ENCODE data around the gene IGSF11. TPM values are rescaled to one million over a fixed set of nuclear protein-coding genes. Genes with fewer than 3 reads are reported as not detected.

IGSF11 gene
- total RNA-seq, 4 donors from 2014 or later: 4.7 to 11.5 (median 8.6) TPM

GRCh38 chr3:118981494-118982134 lies 53.0 kb downstream of the IGSF11 start:
- intact Hi-C loops (cut with DNase I; ENCODE audit: low total_unique reads): no loop called here

GRCh38 chr3:118980832-118981231 lies 53.8 kb downstream of the IGSF11 start:
- TF ChIP-seq POLR2A (IDR thresholded peaks at IDR 0.05) (no peak), CTCF (IDR thresholded peaks at IDR 0.05 in 4 of 5, conservative IDR thresholded peaks at IDR 0.05 in 1 of 5) (no peak)
- no peak for DNase-seq
- no peak overlapping the region for H3K4me3 ChIP-seq
- intact Hi-C loops (cut with DNase I; ENCODE audit: low total_unique reads) (no loop called here), in situ Hi-C loops (cut with MboI; ENCODE audit: low sequenced_read_pairs in 4 of 4) (no loop called here)
- H3K36me3 ChIP-seq: no peaks in the 10 kb centered on the region
- no peak for ATAC-seq
- H3K4me1 ChIP-seq: peaks cover 3 to 14% of the 10 kb centered on the region in 2 donors
- no peaks in the 10 kb centered on the region for H3K27me3 ChIP-seq
- H3K9me3 ChIP-seq: no peaks in the 10 kb centered on the region
- no peak overlapping the region for H3K27ac ChIP-seq

More at GRCh38 chr3:118981494-118982134, 53.0 kb downstream of the IGSF11 start:
- Histone ChIP-seq H3K4me3 (no peak overlapping the region), H3K27ac (no peak overlapping the region), H3K9me3 (no peaks in the 10 kb centered on the region), H3K4me1 (peaks cover 9 to 21% of the 10 kb centered on the region in 2 donors), H3K36me3 (no peaks in the 10 kb centered on the region), H3K27me3 (no peaks in the 10 kb centered on the region)
- DNase-seq (no peak), ATAC-seq (no peak)
- TF ChIP-seq CTCF (IDR thresholded peaks at IDR 0.05 in 4 of 5, conservative IDR thresholded peaks at IDR 0.05 in 1 of 5) (no peak), POLR2A (IDR thresholded peaks at IDR 0.05) (no peak)
- in situ Hi-C loops (cut with MboI; ENCODE audit: low sequenced_read_pairs in 4 of 4): no loop called here

GRCh38 chr3:118978393-118978758 lies 56.3 kb downstream of the IGSF11 start:
- TF ChIP-seq POLR2A (IDR thresholded peaks at IDR 0.05): no peak
- no peak for TF ChIP-seq CTCF (IDR thresholded peaks at IDR 0.05 in 4 of 5, conservative IDR thresholded peaks at IDR 0.05 in 1 of 5)
- intact Hi-C loops (cut with DNase I; ENCODE audit: low total_unique reads): no loop called here
- Histone ChIP-seq H3K36me3 (no peaks in the 10 kb centered on the region), H3K9me3 (no peaks in the 10 kb centered on the region), H3K4me3 (no peak overlapping the region), H3K27ac (no peak overlapping the region), H3K27me3 (no peaks in the 10 kb centered on the region), H3K4me1 (peaks cover 2 to 4% of the 10 kb centered on the region in 2 donors)
- ATAC-seq (peak in 1 of 2 donors; percentile 89), DNase-seq (peak in 1 of 2 donors; percentile 27)
- in situ Hi-C loops (cut with MboI; ENCODE audit: low sequenced_read_pairs in 4 of 4): no loop called here

- Histone ChIP-seq H3K4me1 (peaks cover 2 to 4% of the 10 kb centered on the region in 2 donors), H3K36me3 (no peaks in the 10 kb centered on the region), H3K9me3 (no peaks in the 10 kb centered on the region), H3K27me3 (no peaks in the 10 kb centered on the region), H3K4me3 (no peak overlapping the region), H3K27ac (no peak overlapping the region)
- intact Hi-C loops (cut with DNase I; ENCODE audit: low total_unique reads) (no loop called here), in situ Hi-C loops (cut with MboI; ENCODE audit: low sequenced_read_pairs in 4 of 4) (no loop called here)
- no peak for DNase-seq
- ATAC-seq: peak in 1 of 2 donors; percentile 35
- no peak for TF ChIP-seq POLR2A (IDR thresholded peaks at IDR 0.05)
- no peak for TF ChIP-seq CTCF (IDR thresholded peaks at IDR 0.05 in 4 of 5, conservative IDR thresholded peaks at IDR 0.05 in 1 of 5)
Measured at GRCh38 chr3:118977671-118978392, 56.8 kb downstream of the IGSF11 start.
